C4-2B (cell line): ENCODE data around the gene TRIM46.

Source experiments
- CTCF ChIP-seq: fragments of 450-650 bp; conservative IDR thresholded peaks from 2 replicates; pipeline ENCODE4 v1.5.1; 2017; ENCODE audit warnings: mild to moderate bottlenecking
- ZFX ChIP-seq: fragments of 450-650 bp; IDR thresholded peaks from 2 replicates; pipeline ENCODE4 v1.6.1; 2017

- no peak for TF ChIP-seq CTCF
- TF ChIP-seq ZFX: no peak
These were observed 10.1 kb downstream of the TRIM46 start for GRCh38 chr1:155183775-155184221.
